Measurements from ENCODE around the gene RAPGEF6.
"Not testable (repeated sequence)": the region's sequence is repeated elsewhere in the genome, so short reads cannot be mapped to it uniquely, and the experiment has no call there.

RAPGEF6 gene

GRCh38 chr5:131605086-131605485 lies 29.9 kb downstream of the RAPGEF6 start:
- DNase-seq = no peak

- no peak for DNase-seq
These were observed 39.7 kb downstream of the RAPGEF6 start for GRCh38 chr5:131595088-131596033.

DNA sequence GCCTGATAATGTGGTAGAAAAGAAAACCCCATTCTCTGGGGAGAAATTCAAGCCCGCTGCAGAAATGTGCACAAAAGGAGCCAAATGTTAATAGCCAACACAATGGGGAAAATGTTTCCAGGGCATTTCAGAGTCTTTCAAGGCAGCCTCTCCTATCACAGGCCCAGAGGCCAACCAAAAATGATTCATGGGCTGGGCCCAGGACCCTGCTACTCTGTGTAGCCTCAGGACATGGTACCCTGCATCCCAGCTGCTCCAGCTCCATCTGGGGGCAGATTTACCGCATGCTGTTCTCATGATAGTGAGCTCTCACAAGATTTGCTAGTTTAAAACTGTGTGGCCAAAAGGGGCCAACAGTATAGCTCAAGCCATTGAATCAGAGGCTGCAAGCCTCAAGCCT lies 41.1 kb downstream of the RAPGEF6 start:
- DNase-seq = no peak

DNA sequence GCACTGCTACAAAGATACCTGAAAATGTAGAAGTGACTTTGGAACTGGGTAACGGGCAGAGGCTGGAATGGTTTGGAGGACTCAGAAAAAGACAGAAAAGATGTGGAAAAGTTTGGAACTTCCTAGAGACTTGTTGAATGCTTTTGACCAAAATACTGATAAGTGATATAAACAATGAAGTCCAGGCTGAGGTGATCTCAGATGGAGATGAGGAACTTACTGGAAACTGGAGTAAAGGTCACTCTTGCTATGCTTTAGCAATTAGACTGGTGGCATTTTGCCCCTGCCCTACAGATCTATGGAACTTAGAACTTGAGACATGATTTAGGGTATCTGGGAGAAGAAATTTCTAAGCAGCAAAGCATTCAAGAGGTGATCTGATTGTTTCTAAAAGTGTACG lies 41.6 kb downstream of the RAPGEF6 start:
- not testable (repeated sequence) for DNase-seq

DNA sequence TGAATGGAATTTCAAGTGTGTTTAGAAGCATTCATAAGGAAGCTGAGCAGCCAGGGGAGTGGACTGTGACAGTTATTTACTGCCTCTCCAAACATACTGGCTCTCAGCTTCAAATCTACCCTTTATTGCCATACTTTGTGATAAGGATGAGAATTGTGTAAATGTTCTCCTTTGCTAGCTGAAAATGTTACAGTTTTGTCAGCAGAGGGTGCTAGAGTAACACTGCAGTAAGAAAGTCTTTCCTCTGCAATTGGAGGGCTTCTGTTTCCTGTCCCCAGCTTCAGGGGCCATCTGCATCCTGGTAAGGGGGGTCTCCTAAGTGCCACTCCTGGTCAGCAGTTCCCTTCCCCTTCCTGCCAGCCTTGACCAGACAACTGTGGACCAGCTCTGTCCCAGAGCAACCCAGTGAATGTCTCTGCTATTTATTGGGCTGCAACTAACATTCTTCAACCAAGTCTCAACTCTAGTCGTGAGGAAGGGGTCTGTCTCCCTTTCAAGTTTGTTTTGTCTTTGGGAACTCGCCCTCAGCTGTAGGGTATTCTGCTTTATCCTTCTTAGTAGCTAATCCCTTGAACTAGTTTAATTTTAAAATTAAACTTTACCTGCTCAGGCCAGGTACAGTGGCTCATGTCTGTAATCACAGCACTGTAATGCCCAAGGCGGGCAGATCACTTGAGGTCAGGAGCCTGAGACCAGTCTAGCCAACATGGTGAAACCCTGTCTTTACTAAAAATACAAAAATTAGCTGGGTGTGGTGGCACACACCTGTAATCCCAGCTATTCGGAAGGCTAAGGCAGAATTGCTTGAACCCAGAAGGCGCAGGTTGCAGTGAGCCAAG lies 45.3 kb downstream of the RAPGEF6 start:
- DNase-seq = peak; percentile 79

DNA sequence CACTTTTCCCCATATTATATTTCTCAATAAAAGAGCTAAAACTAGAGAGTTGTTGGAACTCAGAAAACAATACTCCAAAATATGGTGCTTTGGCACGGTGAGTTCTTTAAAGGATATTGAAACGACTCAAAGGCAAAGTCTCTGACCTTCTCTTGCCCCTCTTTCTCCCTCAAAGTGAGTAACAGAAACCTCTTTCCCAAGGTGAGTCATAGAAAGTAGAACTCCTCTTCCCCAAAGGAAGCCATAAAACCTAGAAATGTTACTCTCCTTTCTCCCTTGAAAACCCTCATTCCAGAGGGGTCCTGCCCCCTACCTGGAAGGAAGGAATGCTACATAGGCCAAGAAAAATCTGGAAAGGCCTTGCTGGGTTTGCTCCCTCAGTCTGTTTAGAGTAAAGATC lies 47.5 kb downstream of the RAPGEF6 start:
- DNase-seq = no peak

DNA sequence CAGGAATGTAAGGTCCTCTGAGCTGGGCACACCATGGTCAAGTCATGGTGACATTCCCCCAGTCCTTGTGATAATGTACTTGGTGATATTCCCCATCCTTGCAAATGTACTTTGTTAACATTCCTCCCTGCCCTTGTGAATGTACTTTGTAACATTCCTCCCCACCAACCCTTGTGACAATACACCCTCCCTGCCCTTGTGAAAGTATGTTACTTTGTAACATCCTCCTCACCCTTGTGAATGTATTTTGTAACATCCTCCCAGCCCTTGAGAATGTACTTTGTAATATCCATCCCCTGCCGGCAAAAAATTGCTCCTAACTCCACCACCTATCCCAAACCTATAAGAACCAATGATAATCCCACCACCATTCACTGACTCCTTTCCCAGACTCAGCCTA lies 53.3 kb downstream of the RAPGEF6 start:
- DNase-seq = no peak

DNA sequence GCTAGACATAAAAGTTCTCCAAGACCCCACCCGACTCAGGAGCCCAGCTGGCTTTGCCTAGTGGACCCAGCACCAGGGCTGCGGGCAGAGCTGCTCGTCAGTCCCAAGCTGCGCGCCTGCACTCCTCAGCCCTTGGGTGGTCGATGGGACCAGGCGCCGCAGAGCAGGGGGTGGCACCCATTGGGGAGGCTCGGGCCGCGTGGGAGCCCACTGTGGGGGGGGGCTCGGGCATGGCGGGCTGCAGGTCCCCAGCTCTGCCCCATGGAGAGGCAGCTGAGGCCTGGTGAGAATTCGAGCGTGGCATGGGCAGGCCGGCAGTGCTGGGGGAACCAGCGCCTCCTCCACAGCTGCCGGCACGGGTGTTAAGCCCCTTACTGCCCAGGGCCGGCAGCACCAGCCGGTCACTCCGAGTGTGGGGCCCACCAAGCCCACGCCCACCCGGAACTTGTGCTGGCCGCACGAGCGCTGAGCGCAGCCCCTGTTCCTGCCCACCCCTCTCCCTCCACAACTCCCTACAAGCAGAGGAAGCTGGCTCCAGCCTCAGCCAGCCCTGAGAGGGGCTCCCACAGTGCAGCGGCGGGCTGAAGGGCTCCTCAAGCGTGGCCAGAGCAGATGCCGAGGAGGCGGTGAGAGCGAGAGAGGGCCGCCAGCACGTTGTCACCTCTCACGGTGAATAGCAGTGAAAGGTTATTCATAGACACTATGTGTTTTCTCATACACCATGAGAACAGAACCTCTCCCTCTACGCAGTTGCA lies 54.9 kb downstream of the RAPGEF6 start:
- no peak for DNase-seq

GRCh38 chr5:131575660-131576227 lies 59.3 kb downstream of the RAPGEF6 start:
- DNase-seq = no peak

- DNase-seq = no peak
These were observed 63.3 kb downstream of the RAPGEF6 start for GRCh38 chr5:131571669-131572168.

GRCh38 chr5:131570757-131571156 lies 64.3 kb downstream of the RAPGEF6 start:
- no peak for DNase-seq

- DNase-seq = no peak
These were observed 70.8 kb downstream of the RAPGEF6 start for GRCh38 chr5:131564229-131564652.

DNA sequence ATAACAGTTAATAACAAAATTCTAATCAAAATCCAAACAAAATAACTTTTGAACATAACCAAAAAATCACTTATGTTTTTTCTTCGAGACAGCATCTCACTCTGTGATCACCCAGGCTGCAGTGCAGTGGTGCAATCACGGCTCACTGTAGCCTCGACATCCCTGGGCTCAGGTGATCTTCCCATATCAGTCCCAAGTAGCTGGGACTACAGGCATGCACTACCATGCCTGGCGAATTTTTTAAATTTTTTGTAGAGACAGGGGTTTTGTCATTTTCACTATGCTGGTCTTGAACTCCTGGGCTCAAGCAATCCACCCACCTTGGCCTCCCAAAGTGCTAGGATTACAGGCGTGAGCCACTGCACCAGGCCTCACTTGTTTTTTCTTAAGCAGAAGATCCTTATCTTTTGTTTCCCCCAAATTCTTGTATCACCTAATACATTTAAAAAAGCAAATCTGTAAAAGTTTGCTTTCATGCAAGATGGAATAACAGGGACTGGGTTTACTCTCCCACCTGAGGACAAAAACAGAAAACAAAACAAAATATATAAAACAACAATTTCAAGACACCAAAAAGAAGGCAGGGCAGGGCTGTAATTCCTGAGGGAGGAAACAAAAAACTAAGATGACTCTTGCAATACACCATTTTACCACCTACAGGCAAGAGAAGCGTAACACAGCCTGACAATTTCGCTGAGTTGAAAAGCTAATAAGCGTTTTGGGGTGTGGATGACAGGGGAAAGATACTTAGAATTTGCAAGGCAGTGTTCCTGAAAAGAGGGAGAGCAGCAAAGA lies 71.4 kb downstream of the RAPGEF6 start:
- DNase-seq = no peak

GRCh38 chr5:131550606-131551005 lies 84.4 kb downstream of the RAPGEF6 start:
- DNase-seq = no peak

DNA sequence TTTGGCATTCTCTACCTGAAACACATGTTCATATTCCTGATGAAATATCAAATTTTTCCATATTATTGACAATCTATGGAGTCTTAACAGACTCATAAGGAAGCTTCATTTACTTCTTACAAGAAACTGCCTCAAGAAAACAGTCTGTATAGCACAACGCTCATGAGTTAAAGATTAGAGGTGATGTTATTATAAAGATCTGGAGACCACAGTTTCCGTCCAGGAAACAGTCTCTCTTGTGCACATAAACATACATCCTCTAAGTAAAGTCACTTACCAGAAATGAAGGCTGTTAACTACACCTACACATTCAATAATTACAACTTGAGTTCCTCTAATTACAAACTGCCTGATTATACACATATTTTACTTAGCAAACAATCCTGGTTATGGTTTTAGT lies 86.9 kb downstream of the RAPGEF6 start:
- DNase-seq = no peak

DNA sequence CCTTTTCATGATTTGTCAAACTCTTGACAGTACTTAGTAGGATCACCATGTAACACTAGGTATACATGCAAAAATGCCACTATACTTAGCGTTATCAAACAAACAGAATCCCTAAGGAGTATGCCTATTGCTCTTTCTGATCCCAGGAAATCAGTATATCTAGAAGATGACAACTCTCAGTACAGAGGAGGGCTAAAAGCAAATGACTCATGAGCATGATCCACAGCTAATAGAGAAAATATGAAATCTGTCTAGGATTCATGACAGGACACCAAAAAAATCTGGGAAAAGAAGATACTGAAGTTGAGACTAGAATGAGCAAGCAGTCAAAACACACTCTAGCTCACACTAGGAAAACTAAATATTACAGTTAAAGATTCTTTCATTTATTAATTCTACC lies 89.2 kb downstream of the RAPGEF6 start:
- DNase-seq = no peak

- no peak for DNase-seq
These were observed 92.3 kb downstream of the RAPGEF6 start for GRCh38 chr5:131542723-131543122.

- no peak for DNase-seq
These were observed 93.3 kb downstream of the RAPGEF6 start for GRCh38 chr5:131541762-131542161.

- DNase-seq = peak; percentile 43
These were observed 94.0 kb downstream of the RAPGEF6 start for GRCh38 chr5:131541071-131541470.

- DNase-seq = no peak
These were observed 95.8 kb downstream of the RAPGEF6 start for GRCh38 chr5:131539251-131539650.

- no peak for DNase-seq
These were observed 96.8 kb downstream of the RAPGEF6 start for GRCh38 chr5:131538177-131538593.
